Colonic mucosa (tissue), 4 donors: ENCODE results near the gene MTMR11. TPM values are rescaled to one million over a fixed set of nuclear protein-coding genes. Genes with fewer than 3 reads are reported as not detected.
A peak's percentile ranks its signal among the peaks of the same experiment; 100 is the strongest.
"Not testable (repeated sequence)": the region's sequence is repeated elsewhere in the genome, so short reads cannot be mapped to it uniquely, and the experiment has no call there.

Experiments used
- DNase-seq: peaks from one replicate; pipeline ENCODE4 v3.0.0-alpha.2; 2020
- H3K27ac ChIP-seq: fragments of 200-600 bp; one replicate; pipeline ENCODE4 v1.8.0; 2021
- H3K27me3 ChIP-seq: fragments of 200-600 bp; one replicate; pipeline ENCODE4 v1.8.0; 2021
- H3K36me3 ChIP-seq: fragments of 200-600 bp; one replicate; pipeline ENCODE4 v1.8.0; 2021
- H3K4me1 ChIP-seq: fragments of 200-600 bp; one replicate; pipeline ENCODE4 v1.8.0; 2021; ENCODE audit warnings: mild to moderate bottlenecking
- H3K4me3 ChIP-seq: fragments of 200-600 bp; one replicate; pipeline ENCODE4 v1.8.0; 2021
- H3K9ac ChIP-seq, 2 donors: one replicate each; pipeline ENCODE4 v1.7.0; 2013; ENCODE audit warnings: control low read depth in 2 of 2, low read depth in 2 of 2, low read length in 2 of 2
- H3K9me3 ChIP-seq: fragments of 200-600 bp; one replicate; pipeline ENCODE4 v1.8.0; 2021
- intact Hi-C: fragments of 100-400 bp; cut with DNase I; formaldehyde crosslinking; loops from one replicate; pipeline ENCODE4 v1.14.1; 2022
- total RNA-seq, 2 donors: library from RNA; stranded (reverse); fragmentation: NEBNext Ultra II Directional in 1 of 2; extraction: Animal tissue kit (Norgen Biotek cat#: 25700) in 1 of 2; gene quantifications; one replicate each; pipeline ENCODE4 v1.2.1, GENCODE V29; 2021
- TF ChIP-seq, protein P1 (sequence below): fragments of 200-600 bp; IDR thresholded peaks from one replicate; pipeline ENCODE4 v1.8.0; 2022; ENCODE audit warnings: antibody characterized with exemption, mild to moderate bottlenecking
- donor health status: healthy.
- donor health status: DM: no; HTN: no; CAD: no.
- donor health status: DM: no; HTN: no; CAD: no.

Gene MTMR11
- total RNA-seq, 2 donors from 2014 or later = 168 to 188 TPM

- no peak overlapping the region for H3K27ac ChIP-seq
- intact Hi-C loops = no loop called here
- no peaks in the 10 kb centered on the region for H3K27me3 ChIP-seq
- no peaks in the 10 kb centered on the region for H3K9me3 ChIP-seq
- no peak overlapping the region for H3K4me3 ChIP-seq
- no peaks in the 10 kb centered on the region for H3K36me3 ChIP-seq
- no peak for DNase-seq
- H3K9ac ChIP-seq = no peak overlapping the region
- TF ChIP-seq, protein P1, sequence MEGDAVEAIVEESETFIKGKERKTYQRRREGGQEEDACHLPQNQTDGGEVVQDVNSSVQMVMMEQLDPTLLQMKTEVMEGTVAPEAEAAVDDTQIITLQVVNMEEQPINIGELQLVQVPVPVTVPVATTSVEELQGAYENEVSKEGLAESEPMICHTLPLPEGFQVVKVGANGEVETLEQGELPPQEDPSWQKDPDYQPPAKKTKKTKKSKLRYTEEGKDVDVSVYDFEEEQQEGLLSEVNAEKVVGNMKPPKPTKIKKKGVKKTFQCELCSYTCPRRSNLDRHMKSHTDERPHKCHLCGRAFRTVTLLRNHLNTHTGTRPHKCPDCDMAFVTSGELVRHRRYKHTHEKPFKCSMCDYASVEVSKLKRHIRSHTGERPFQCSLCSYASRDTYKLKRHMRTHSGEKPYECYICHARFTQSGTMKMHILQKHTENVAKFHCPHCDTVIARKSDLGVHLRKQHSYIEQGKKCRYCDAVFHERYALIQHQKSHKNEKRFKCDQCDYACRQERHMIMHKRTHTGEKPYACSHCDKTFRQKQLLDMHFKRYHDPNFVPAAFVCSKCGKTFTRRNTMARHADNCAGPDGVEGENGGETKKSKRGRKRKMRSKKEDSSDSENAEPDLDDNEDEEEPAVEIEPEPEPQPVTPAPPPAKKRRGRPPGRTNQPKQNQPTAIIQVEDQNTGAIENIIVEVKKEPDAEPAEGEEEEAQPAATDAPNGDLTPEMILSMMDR = no peak
- no peaks in the 10 kb centered on the region for H3K4me1 ChIP-seq
These were observed 40.1 kb downstream of the MTMR11 start for GRCh38 chr1:149896575-149896974.

GRCh38 chr1:149888999-149889289, 47.7 kb downstream of the MTMR11 start:
- TF ChIP-seq, protein P1 = no peak
- intact Hi-C loops = no loop called here
- H3K4me3 ChIP-seq = no peak overlapping the region
- peak overlapping the region in 1 of 2 donors; percentile 98 for H3K9ac ChIP-seq
- DNase-seq = peak; percentile 34
- no peaks in the 10 kb centered on the region for H3K4me1 ChIP-seq
- H3K9me3 ChIP-seq = no peaks in the 10 kb centered on the region
- H3K36me3 ChIP-seq = no peaks in the 10 kb centered on the region
- H3K27me3 ChIP-seq = no peaks in the 10 kb centered on the region
- H3K27ac ChIP-seq = peak overlapping the region; percentile 100

DNA sequence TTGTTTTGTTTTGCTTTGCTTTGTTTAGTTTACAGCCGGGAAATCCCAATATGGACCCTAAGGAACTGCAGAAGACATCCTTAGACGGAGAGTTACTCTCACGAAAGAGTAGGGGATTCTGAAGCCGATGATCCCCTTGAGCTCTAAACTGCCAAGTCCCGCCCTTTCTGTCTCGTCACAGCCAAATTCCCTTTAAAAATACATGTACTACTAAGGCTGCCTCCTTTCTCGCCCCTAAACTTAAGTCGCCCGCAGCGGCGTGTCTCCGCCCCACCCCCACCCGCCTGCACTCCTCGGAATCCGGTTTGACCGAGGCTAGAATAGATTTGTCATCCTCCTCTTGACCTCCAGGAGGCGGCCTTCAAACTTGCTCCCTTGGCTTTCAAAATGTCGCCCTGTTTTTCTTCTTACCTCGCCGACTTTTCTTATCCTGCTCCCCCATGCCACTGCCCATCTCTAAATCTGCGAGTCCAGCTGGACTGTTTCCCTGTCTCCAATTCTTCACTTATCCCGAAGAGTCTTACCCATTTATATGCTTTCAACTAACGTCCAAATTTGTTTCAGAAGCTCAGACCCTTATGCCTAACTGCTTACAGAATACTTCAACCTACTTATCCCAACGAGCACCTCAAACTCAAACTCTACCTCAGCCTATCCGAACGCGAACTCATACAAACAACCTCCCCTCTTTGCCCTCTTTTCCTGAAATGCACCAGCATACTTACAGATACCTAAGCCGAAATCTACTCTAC, 48.3 kb downstream of the MTMR11 start:
- Histone ChIP-seq H3K4me1 (no peaks in the 10 kb centered on the region), H3K36me3 (no peaks in the 10 kb centered on the region), H3K27ac (peak overlapping the region; percentile 100), H3K27me3 (no peaks in the 10 kb centered on the region), H3K9ac (peak overlapping the region; percentile 65 to 98), H3K9me3 (no peaks in the 10 kb centered on the region), H3K4me3 (peak overlapping the region; percentile 64)
- DNase-seq = peak; percentile 89
- TF ChIP-seq, protein P1 = peak; percentile 33
- intact Hi-C loops = no loop called here

GRCh38 chr1:149887456-149888246, 49.0 kb downstream of the MTMR11 start:
- peak overlapping the region; percentile 89 to 98 for H3K9ac ChIP-seq
- peak overlapping the region; percentile 64 for H3K4me3 ChIP-seq
- peak; percentile 88 for DNase-seq
- H3K9me3 ChIP-seq = no peaks in the 10 kb centered on the region
- H3K27me3 ChIP-seq = no peaks in the 10 kb centered on the region
- intact Hi-C loops = no loop called here
- H3K27ac ChIP-seq = peak overlapping the region; percentile 100
- no peaks in the 10 kb centered on the region for H3K4me1 ChIP-seq
- TF ChIP-seq, protein P1 = no peak
- no peaks in the 10 kb centered on the region for H3K36me3 ChIP-seq

DNA sequence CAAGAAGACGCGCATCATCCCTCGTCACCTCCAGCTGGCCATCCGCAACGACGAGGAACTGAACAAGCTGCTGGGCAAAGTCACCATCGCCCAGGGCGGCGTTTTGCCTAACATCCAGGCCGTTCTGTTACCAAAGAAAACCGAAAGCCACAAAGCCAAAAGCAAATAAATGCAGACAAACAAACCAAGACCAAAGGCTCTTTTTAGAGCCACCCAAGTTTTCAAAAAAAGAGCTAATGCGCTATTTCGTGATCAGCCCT, 49.6 kb downstream of the MTMR11 start:
- intact Hi-C loops, DNase-seq, H3K9me3 ChIP-seq, H3K27me3 ChIP-seq, H3K36me3 ChIP-seq, H3K4me1 ChIP-seq: not testable (repeated sequence)
- Histone ChIP-seq H3K4me3 (peak overlapping the region; percentile 64), H3K27ac (peak overlapping the region; percentile 100), H3K9ac (peak overlapping the region; percentile 89 to 98)
